H1 (cell line): ENCODE results near the gene CAMTA1. TPM values are rescaled to one million over a fixed set of nuclear protein-coding genes. Genes with fewer than 3 reads are reported as not detected.

Experiments used
- RNF2 ChIP-seq: fragments of 200-900, 300-1000 bp; sonication (generic); IDR thresholded peaks from 2 replicates; pipeline ENCODE4 v1.7.1; 2016; ENCODE audit warnings: borderline replicate concordance, low read depth, mild to moderate bottlenecking, antibody characterized with exemption, low read length; ENCODE audit not compliant: poor library complexity, severe bottlenecking; ENCODE audit errors: missing control alignments
- SP1 ChIP-seq: IDR thresholded peaks from 2 replicates; pipeline ENCODE4 v1.6.1; 2011; ENCODE audit warnings: low read depth, low read length
- SUZ12 ChIP-seq: fragments of 200-600 bp; sonication (generic); IDR thresholded peaks from 2 replicates; pipeline ENCODE4 v1.6.1; 2012; ENCODE audit warnings: mild to moderate bottlenecking, inconsistent platforms, low read length, moderate library complexity, mixed read lengths
- polyA plus RNA-seq, 7 experiments: library from polyadenylated mRNA; depleted of rRNA in 3 of 7; stranded (reverse) in 5 of 7; unstranded in 2 of 7; fragments of >200 nt in 5 of 7; fragments of 200-250 nt in 2 of 7; gene quantifications; 1 replicate in 5 of 7; 2 replicates in 1 of 7; 4 replicates in 1 of 7; pipeline versions ENCODE4 v1.2.1 to v1.2.3, GENCODE V29; 2011 to 2013; ENCODE audit warnings: missing spikeins in 2 of 7, mixed read lengths in 2 of 7
- total RNA-seq: library from RNA; stranded (reverse); fragmentation: NEBNext Ultra II Directional; extraction: Animal tissue kit (Norgen Biotek cat#: 25700); gene quantifications from 2 replicates; pipeline ENCODE4 v1.2.1, GENCODE V29; 2021

The CAMTA1 gene
- total and polyA plus RNA-seq, 2 of the 8 experiments (the other 6 are each of a cell fraction or from before 2014, with no cell fraction given): 65.0 to 119 TPM

DNA sequence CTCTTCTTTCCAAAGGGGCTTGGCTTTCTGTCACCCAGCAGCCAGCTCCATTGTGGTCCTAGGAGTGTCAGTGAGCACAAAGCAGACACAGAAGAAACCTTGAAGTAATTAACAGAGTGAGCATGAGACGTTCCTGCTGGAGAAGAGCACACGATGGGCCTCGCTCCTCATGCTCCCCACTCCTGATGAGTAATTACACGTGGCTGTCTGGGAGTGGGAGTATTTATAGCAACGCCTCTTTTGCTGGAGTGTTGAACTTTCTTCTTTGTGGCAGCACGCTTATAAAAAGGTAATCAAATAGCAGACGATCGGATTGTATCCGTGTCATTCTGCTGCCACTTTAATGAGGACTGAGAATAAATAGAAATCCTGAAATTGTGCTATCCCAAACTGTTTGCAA, 185.8 kb downstream of the CAMTA1 start (continued):
- TF ChIP-seq SP1 (no peak), RNF2 (no peak), SUZ12 (no peak)
- TF ChIP-seq, all 59 proteins: peak for 0
